Measurements from ENCODE around the gene SMIM5. TPM values are rescaled to one million over a fixed set of nuclear protein-coding genes. Genes with fewer than 3 reads are reported as not detected.

Gene SMIM5
- total RNA-seq, 2 donors from 2014 or later = 0.27 to 0.28 TPM

- no peaks in the 10 kb centered on the region for H3K4me1 ChIP-seq (ENCODE audit: control insufficient read depth in 1 of 2, low read depth in 2 of 2)
- ATAC-seq (ENCODE audit: insufficient number of reproducible peaks, low FRiP score, low read depth) (no peak), DNase-seq (ENCODE audit: low spot score) (no peak)
- no peak overlapping the region for H3K27ac ChIP-seq
- no peaks in the 10 kb centered on the region for H3K27me3 ChIP-seq (replicated peaks; ENCODE audit: insufficient read depth)
- TF ChIP-seq CTCF (IDR thresholded peaks at IDR 0.05) = no peak
- H3K36me3 ChIP-seq = no peaks in the 10 kb centered on the region
- H3K4me3 ChIP-seq = no peak overlapping the region
- H3K9me3 ChIP-seq = no peaks in the 10 kb centered on the region
Observed at GRCh38 chr17:75604034-75604695, 29.1 kb upstream of the SMIM5 start.

DNA sequence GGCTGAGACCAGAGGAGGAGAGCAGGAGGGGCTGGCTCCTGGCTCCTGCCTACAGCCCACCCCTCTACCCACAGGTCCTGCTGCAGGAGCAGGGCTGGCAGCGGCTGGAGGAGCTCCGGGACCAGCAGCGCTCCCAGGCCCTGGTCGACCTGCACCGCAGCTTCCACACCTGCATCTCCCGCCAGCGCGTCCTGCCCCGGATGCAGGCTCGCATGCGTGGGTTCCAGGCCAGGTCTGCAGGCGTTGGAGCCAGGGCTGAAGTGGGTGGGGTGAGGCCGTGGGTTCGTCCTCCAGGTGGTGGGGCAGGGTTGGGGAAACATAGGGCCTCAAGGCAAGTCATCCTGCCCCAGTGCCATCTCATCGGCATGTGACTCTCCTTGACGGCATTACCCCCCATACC is 27.4 kb upstream of the SMIM5 start:
- H3K36me3 ChIP-seq = no peaks in the 10 kb centered on the region
- DNase-seq (ENCODE audit: low spot score) (no peak), ATAC-seq (ENCODE audit: insufficient number of reproducible peaks, low FRiP score, low read depth) (no peak)
- TF ChIP-seq CTCF (IDR thresholded peaks at IDR 0.05) = no peak
- no peak overlapping the region for H3K4me3 ChIP-seq
- no peaks in the 10 kb centered on the region for H3K9me3 ChIP-seq
- no peaks in the 10 kb centered on the region for H3K4me1 ChIP-seq (ENCODE audit: control insufficient read depth in 1 of 2, low read depth in 2 of 2)
- no peaks in the 10 kb centered on the region for H3K27me3 ChIP-seq (replicated peaks; ENCODE audit: insufficient read depth)
- H3K27ac ChIP-seq = no peak overlapping the region

DNA sequence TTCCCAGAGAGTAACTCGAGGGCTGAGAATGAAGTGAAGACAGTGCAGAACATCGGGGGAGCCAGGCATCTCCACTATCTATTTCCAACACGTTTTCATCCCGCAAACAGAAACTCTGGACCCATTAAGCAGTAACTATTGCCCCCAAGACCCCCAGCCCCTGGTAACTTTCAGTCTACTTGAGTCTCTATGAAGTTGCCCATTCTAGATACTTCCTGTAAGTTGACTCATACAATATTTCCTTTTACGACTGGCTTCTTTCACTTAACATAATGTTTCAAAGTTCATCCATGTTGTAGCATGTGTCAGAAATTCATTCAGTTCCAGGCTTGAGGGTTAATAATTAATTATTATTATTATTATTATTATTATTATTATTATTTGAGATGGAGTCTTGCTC is 26.1 kb upstream of the SMIM5 start:
- DNase-seq (ENCODE audit: low spot score) = no peak
- Histone ChIP-seq H3K27me3 (replicated peaks; ENCODE audit: insufficient read depth) (no peaks in the 10 kb centered on the region), H3K4me1 (ENCODE audit: control insufficient read depth in 1 of 2, low read depth in 2 of 2) (no peaks in the 10 kb centered on the region), H3K27ac (no peak overlapping the region), H3K9me3 (no peaks in the 10 kb centered on the region), H3K36me3 (no peaks in the 10 kb centered on the region), H3K4me3 (no peak overlapping the region)
- no peak for ATAC-seq (ENCODE audit: insufficient number of reproducible peaks, low FRiP score, low read depth)
- TF ChIP-seq CTCF (IDR thresholded peaks at IDR 0.05) = no peak

DNA sequence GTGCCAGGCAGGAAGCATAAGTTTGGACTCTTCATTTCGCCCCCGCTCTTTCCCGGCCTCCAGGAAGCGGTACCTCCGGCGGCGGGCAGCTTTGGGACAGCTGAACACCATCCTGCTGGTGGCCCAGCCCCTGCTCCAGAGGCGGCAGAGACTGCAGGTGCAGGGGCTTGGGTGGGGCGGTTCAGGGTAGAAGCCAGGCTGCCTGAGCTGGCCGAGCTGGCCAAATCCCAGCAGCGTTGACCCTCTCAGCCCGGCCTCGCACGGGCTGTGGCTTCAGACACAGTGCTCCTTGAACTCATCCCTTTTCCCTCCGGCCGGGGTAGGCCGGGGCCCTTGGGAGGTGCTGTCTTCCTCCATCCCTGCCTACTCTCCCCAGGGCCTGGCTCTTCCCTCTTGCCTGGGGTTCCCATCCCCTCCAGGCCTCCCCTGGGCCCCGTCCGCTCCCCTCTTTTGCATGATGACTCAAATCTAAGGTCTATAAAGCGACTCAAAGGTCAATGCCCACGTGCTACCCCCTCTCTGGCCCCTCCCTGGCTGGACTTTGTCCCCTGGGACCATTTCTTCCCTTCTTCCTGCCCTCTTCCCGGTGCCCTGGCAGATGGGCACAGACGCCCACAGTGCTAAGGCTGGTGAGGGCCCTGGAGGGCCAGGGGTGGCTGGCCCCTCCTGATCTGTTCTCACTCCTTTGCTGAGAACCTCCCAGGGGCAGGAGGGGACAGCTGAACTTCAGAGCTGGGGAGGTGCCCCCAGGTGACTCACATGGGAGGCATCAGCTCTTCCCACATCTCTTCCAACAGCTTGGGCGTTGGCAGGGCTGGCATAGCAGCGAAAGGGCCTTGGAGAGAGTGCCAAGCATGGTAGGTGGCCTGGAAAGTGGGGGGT is 22.9 kb upstream of the SMIM5 start:
- Histone ChIP-seq H3K9me3 (no peaks in the 10 kb centered on the region), H3K27ac (no peak overlapping the region), H3K4me3 (no peak overlapping the region), H3K27me3 (replicated peaks; ENCODE audit: insufficient read depth) (no peaks in the 10 kb centered on the region), H3K4me1 (ENCODE audit: control insufficient read depth in 1 of 2, low read depth in 2 of 2) (no peaks in the 10 kb centered on the region), H3K36me3 (no peaks in the 10 kb centered on the region)
- no peak for TF ChIP-seq CTCF (IDR thresholded peaks at IDR 0.05)
- ATAC-seq (ENCODE audit: insufficient number of reproducible peaks, low FRiP score, low read depth) = no peak
- DNase-seq (ENCODE audit: low spot score) = no peak

DNA sequence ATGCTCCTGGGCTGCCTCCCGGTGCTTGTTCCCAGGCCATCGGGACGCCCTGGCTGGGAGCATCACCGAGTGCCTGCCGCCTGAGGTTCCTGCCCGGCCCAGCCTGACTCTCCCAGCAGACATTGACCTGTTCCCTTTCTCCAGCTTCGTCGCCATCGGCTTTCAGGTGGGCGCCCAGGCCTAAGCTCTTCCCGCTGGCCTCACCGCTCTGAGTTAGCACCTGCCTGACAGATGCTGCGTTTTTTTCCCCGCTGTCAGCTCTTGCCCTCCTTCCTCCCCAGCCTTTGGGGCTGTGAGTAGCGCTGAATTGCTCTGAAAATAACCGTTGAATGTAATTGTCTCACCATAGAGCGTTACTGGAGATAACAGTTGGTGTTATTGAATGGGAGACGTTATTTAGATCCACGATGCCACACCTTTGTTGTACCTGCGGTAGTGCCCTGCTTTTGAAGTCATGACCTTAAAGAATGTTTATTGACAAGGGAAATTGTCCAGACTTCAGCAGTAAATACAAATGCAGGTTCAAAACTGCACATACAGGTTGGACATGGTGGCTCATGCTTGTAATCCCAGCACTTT is 21.3 kb upstream of the SMIM5 start:
- Histone ChIP-seq H3K27me3 (replicated peaks; ENCODE audit: insufficient read depth) (no peaks in the 10 kb centered on the region), H3K4me1 (ENCODE audit: control insufficient read depth in 1 of 2, low read depth in 2 of 2) (no peaks in the 10 kb centered on the region), H3K36me3 (peaks cover 3% of the 10 kb centered on the region), H3K4me3 (no peak overlapping the region), H3K9me3 (no peaks in the 10 kb centered on the region), H3K27ac (no peak overlapping the region)
- no peak for TF ChIP-seq CTCF (IDR thresholded peaks at IDR 0.05)
- DNase-seq (ENCODE audit: low spot score) = no peak
- no peak for ATAC-seq (ENCODE audit: insufficient number of reproducible peaks, low FRiP score, low read depth)

Measured in thoracic aorta (tissue), 2 donors.